ENCODE measurements around the gene CGNL1. TPM values are rescaled to one million over a fixed set of nuclear protein-coding genes. Genes with fewer than 3 reads are reported as not detected.

The CGNL1 gene
- total RNA-seq, 4 donors from 2014 or later: 40.7 to 74.4 (median 56.0) TPM

GRCh38 chr15:57526615-57527014 is 150.3 kb downstream of the CGNL1 start:
- DNase-seq: no peak
- Histone ChIP-seq H3K36me3 (no peaks in the 10 kb centered on the region), H3K27ac (peak overlapping the region; percentile 3 to 47 (median 43)), H3K4me3 (replicated peaks in 1 of 3) (no peak overlapping the region), H3K4me1 (peaks cover 23 to 30% of the 10 kb centered on the region in 2 donors), H3K27me3 (no peaks in the 10 kb centered on the region), H3K9me3 (no peaks in the 10 kb centered on the region)
- TF ChIP-seq, protein P1, sequence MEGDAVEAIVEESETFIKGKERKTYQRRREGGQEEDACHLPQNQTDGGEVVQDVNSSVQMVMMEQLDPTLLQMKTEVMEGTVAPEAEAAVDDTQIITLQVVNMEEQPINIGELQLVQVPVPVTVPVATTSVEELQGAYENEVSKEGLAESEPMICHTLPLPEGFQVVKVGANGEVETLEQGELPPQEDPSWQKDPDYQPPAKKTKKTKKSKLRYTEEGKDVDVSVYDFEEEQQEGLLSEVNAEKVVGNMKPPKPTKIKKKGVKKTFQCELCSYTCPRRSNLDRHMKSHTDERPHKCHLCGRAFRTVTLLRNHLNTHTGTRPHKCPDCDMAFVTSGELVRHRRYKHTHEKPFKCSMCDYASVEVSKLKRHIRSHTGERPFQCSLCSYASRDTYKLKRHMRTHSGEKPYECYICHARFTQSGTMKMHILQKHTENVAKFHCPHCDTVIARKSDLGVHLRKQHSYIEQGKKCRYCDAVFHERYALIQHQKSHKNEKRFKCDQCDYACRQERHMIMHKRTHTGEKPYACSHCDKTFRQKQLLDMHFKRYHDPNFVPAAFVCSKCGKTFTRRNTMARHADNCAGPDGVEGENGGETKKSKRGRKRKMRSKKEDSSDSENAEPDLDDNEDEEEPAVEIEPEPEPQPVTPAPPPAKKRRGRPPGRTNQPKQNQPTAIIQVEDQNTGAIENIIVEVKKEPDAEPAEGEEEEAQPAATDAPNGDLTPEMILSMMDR (IDR thresholded peaks at IDR 0.05): no peak
- no peak for TF ChIP-seq POLR2A (IDR thresholded peaks at IDR 0.05)
- 54 to 73% methylated on average over 5 of the region's 5 CpGs for WGBS, 2 donors
- intact Hi-C loops (cut with DNase I): loop anchor here (5.0 kb wide), 1 partner anchor 184 kb away; no protein-coding TSS in a partner anchor

DNA sequence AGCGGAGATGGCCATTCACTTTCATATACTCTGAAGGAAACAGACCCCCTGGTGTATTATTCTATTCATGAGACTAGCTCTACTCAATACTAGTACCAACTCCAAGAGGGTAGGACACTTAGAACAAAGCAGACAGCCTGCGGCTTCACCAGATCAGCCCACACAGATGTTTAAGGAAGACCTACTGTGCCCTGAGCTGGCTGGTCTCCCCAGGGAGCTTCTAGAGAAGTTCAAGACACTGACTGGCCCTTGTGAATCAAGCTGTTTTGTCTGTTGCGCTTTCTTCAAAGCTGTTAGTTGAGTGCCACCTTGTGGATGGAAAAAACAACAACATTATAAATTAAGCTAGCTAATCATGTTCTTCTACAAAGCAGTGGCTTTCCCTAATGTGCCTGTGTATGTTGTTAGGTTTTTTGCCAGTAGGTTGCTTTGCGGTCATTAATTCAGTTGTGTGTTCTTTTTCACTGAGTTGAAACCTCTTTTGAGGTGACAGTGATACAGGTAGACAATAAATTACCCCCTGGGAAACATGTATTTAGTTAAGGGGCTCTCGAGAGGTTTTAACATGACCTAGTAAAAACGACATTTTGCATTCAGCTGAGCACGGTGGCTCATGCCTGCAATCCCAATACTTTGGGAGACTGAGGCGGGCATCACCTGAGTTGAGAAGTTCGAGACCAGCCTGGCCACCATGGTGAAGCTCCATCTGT is 151.2 kb downstream of the CGNL1 start:
- no peaks in the 10 kb centered on the region for H3K9me3 ChIP-seq
- DNase-seq: peak; percentile 47 to 58
- H3K27ac ChIP-seq: peak overlapping the region in 1 of 3 donors; percentile 47
- H3K36me3 ChIP-seq: peaks cover 0 to 4% of the 10 kb centered on the region in 2 donors
- no peak for TF ChIP-seq POLR2A (IDR thresholded peaks at IDR 0.05)
- TF ChIP-seq, protein P1 (IDR thresholded peaks at IDR 0.05): peak in 5 of 6 experiments; percentile 32 to 87 (median 72)
- intact Hi-C loops (cut with DNase I): loop anchor here (5.0 kb wide), 1 partner anchor 185 kb away; no protein-coding TSS in a partner anchor
- WGBS, 2 donors: 53 to 57% methylated on average over 9 of the region's 9 CpGs
- H3K27me3 ChIP-seq: no peaks in the 10 kb centered on the region
- no peak overlapping the region for H3K4me3 ChIP-seq (replicated peaks in 1 of 3)
- peaks cover 16 to 22% of the 10 kb centered on the region in 2 donors for H3K4me1 ChIP-seq

DNA sequence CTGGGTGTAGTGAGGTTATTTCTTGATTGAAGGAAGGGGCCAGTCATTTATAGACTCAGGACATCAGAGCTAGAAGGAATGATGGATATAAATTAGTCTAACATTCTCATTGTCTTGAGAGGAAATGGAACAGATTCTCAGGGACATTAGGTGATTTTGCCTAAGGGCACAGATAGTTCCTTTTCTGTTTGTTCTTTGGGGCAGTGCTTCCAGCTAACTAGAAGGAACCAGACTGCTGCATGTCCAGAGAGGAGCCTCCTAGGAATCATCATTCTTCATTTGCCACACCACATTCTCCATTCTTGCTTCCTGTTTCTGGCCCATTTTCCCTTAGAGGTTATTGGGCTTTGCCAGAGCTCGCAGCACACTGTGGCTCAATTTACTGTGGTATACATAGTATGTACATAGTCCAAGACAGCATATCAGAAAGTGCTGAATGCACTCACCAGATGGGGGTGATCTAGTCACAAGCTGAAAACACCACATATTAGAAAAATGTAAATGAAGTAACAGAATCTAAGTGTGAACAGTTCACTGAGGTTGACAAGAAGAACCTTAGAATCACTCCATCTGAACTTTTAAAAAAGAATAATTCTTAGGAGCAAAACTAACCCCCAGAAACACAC is 152.7 kb downstream of the CGNL1 start:
- no peak for DNase-seq
- Histone ChIP-seq H3K9me3 (no peaks in the 10 kb centered on the region), H3K27ac (peak overlapping the region in 1 of 3 donors; percentile 21), H3K4me1 (peaks cover 7 to 25% of the 10 kb centered on the region in 2 donors), H3K27me3 (no peaks in the 10 kb centered on the region), H3K4me3 (replicated peaks in 1 of 3) (no peak overlapping the region), H3K36me3 (peaks cover 0 to 10% of the 10 kb centered on the region in 2 donors)
- WGBS, 2 donors: 88 to 93% methylated on average over 1 of the region's 1 CpG
- TF ChIP-seq, protein P1 (IDR thresholded peaks at IDR 0.05): no peak
- no peak for TF ChIP-seq POLR2A (IDR thresholded peaks at IDR 0.05)
- intact Hi-C loops (cut with DNase I): loop anchor here (5.0 kb wide), 1 partner anchor 187 kb away; no protein-coding TSS in a partner anchor

- peak overlapping the region in 2 of 3 donors; percentile 21 to 36 for H3K27ac ChIP-seq
- H3K27me3 ChIP-seq: no peaks in the 10 kb centered on the region
- no peak overlapping the region for H3K4me3 ChIP-seq (replicated peaks in 1 of 3)
- H3K9me3 ChIP-seq: no peaks in the 10 kb centered on the region
- peaks cover 0 to 10% of the 10 kb centered on the region in 2 donors for H3K36me3 ChIP-seq
- TF ChIP-seq, protein P1 (IDR thresholded peaks at IDR 0.05): no peak
- TF ChIP-seq POLR2A (IDR thresholded peaks at IDR 0.05): no peak
- DNase-seq: no peak
- 52 to 54% methylated on average over 2 of the region's 2 CpGs for WGBS, 2 donors
- intact Hi-C loops (cut with DNase I): loop anchor here (5.0 to 10.0 kb wide), 2 partner anchors 187 to 375 kb away; no protein-coding TSS in a partner anchor
- peaks cover 7 to 32% of the 10 kb centered on the region in 2 donors for H3K4me1 ChIP-seq
Measured at GRCh38 chr15:57529748-57530147, 153.4 kb downstream of the CGNL1 start.
